C4-2B (cell line): ENCODE measurements around the gene HCN2.

Source experiments
- ZFX ChIP-seq: fragments of 450-650 bp; IDR thresholded peaks from 2 replicates; pipeline ENCODE4 v1.6.1; 2017
- TF ChIP-seq, protein P1 (sequence below): fragments of 450-650 bp; conservative IDR thresholded peaks from 2 replicates; pipeline ENCODE4 v1.5.1; 2017; ENCODE audit warnings: mild to moderate bottlenecking

DNA sequence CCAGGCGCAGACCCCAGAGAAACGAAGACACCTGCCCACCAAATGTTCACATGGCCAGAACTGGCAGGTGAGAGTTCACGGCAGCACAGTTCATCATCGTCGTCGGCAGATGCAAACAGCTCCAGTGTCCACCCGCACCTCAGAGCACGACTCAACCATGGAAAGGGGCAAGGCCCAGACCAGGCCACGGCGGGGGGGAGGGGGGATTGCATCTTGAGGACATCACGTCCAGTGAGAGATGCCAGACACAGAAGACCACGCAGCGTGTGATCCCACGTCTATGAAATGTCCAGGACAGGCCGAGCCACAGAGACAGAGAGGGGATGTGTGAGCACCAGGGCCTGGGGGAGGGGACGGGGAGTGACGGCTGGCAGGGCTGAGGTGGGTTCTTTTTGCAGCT is 66.0 kb downstream of the HCN2 start:
- TF ChIP-seq ZFX, result no peak
- TF ChIP-seq, protein P1, sequence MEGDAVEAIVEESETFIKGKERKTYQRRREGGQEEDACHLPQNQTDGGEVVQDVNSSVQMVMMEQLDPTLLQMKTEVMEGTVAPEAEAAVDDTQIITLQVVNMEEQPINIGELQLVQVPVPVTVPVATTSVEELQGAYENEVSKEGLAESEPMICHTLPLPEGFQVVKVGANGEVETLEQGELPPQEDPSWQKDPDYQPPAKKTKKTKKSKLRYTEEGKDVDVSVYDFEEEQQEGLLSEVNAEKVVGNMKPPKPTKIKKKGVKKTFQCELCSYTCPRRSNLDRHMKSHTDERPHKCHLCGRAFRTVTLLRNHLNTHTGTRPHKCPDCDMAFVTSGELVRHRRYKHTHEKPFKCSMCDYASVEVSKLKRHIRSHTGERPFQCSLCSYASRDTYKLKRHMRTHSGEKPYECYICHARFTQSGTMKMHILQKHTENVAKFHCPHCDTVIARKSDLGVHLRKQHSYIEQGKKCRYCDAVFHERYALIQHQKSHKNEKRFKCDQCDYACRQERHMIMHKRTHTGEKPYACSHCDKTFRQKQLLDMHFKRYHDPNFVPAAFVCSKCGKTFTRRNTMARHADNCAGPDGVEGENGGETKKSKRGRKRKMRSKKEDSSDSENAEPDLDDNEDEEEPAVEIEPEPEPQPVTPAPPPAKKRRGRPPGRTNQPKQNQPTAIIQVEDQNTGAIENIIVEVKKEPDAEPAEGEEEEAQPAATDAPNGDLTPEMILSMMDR, result no peak
